MCF 10A (cell line): Measurements from ENCODE around the gene KRT15. TPM values are rescaled to one million over a fixed set of nuclear protein-coding genes. Genes with fewer than 3 reads are reported as not detected.

Experiments used
- BruUV-seq: library from RNA; stranded (reverse); fragments of 400-500 nt; replicated peaks from 2 replicates; lab custom pipeline; 2021; lab: Mats Ljungman, UMichigan
- CTCF ChIA-PET: fragments of 300-600 bp; sonication (Branson Sonifier 250); formaldehyde crosslinking; extraction: SDS; loops from one replicate; lab custom pipeline; 2021; ENCODE audit warnings: antibody characterized with exemption, inconsistent platforms; lab: Yijun Ruan, JAX
- POLR2A ChIA-PET: fragments of 300-600, 350-650 bp; sonication (Branson Sonifier 250); formaldehyde crosslinking; extraction: SDS; loops from one replicate; lab custom pipeline; 2020; ENCODE audit warnings: antibody characterized with exemption, inconsistent platforms; lab: Yijun Ruan, JAX
- DNase-seq: peaks from one replicate; pipeline ENCODE4 v3.0.0-alpha.2; 2018; ENCODE audit not compliant: unreplicated experiment
- H3K27ac Mint-ChIP-seq: one replicate; pipeline ENCODE4 v1.8.0; 2022; ENCODE audit warnings: mild to moderate bottlenecking, low read depth, mixed read lengths; ENCODE audit not compliant: unreplicated experiment
- H3K27me3 Mint-ChIP-seq: one replicate; pipeline ENCODE4 v1.8.0; 2022; ENCODE audit warnings: mixed read lengths; ENCODE audit not compliant: insufficient read depth, unreplicated experiment
- H3K36me3 Mint-ChIP-seq: one replicate; pipeline ENCODE4 v1.8.0; 2022; ENCODE audit warnings: mild to moderate bottlenecking, moderate library complexity, mixed read lengths; ENCODE audit not compliant: insufficient read depth, unreplicated experiment
- H3K4me1 Mint-ChIP-seq: one replicate; pipeline ENCODE4 v1.8.0; 2022; ENCODE audit warnings: mixed read lengths; ENCODE audit not compliant: insufficient read depth, unreplicated experiment
- H3K4me3 Mint-ChIP-seq: one replicate; pipeline ENCODE4 v1.8.0; 2022; ENCODE audit warnings: mild to moderate bottlenecking, moderate library complexity, mixed read lengths; ENCODE audit not compliant: unreplicated experiment
- H3K9me3 Mint-ChIP-seq: one replicate; pipeline ENCODE4 v1.8.0; 2022; ENCODE audit warnings: mixed read lengths; ENCODE audit not compliant: unreplicated experiment
- intact Hi-C: fragments of 100-400 bp; cut with micrococcal nuclease; formaldehyde crosslinking; loops from 2 replicates; pipeline ENCODE4 v1.14.1; 2022
- total RNA-seq: library from RNA; stranded (reverse); gene quantifications from 2 replicates; pipeline ENCODE4 v1.2.3, GENCODE V29; 2022
- TF ChIP-seq, protein P1 (sequence below): fragments of 200-600 bp; IDR thresholded peaks from one replicate; pipeline ENCODE4 v1.8.0; 2022; ENCODE audit warnings: antibody characterized with exemption, mild to moderate bottlenecking; ENCODE audit not compliant: unreplicated experiment

The KRT15 gene
- total RNA-seq, 1 experiment from 2014 or later = 83.4 TPM

DNA sequence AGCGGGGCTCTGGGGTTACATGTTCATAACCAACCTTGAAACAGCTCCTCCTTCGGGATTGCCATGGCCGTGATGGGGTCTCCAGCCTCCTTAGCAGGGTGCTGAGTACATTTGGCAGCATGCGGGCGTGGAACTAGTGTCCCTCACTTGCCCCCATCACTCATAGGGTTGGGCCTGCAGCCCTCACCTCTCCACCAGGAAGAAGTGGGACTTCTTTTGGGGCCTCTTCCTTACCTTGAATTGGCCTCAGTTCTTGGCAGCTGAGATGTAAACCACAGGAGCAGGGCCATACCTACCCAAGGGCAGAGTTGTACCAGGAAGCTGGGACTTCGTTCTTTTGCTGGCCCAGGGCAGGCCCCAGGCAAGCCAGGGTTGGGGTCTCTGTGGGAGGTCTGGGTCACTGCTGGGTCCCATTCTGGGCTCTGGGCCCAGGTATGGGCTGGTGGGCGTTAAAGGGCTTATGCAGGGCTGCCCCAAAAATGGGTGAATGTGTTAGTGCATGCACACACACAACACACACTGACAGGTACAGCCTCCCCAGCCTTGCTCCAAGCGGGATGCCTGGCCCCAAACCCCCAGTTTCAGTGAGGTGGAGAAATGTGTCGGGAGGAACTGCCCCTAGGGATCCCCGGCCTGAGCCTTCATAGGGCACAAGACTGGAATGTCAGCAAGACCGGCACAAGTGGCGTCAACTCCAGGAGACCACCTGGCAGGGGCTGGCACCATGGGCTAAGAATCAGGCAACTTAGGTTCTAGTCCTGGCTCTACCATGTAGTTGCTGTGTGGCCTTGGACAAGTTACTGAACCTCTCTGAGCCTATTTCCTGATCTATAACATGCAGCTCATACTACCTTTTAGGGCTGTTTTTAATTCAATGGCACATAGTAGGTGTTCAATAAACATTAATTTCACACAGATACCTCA, 3.9 kb upstream of the KRT15 start:
- peak; percentile 50 for DNase-seq
- no TSS peak for BruUV-seq

DNA sequence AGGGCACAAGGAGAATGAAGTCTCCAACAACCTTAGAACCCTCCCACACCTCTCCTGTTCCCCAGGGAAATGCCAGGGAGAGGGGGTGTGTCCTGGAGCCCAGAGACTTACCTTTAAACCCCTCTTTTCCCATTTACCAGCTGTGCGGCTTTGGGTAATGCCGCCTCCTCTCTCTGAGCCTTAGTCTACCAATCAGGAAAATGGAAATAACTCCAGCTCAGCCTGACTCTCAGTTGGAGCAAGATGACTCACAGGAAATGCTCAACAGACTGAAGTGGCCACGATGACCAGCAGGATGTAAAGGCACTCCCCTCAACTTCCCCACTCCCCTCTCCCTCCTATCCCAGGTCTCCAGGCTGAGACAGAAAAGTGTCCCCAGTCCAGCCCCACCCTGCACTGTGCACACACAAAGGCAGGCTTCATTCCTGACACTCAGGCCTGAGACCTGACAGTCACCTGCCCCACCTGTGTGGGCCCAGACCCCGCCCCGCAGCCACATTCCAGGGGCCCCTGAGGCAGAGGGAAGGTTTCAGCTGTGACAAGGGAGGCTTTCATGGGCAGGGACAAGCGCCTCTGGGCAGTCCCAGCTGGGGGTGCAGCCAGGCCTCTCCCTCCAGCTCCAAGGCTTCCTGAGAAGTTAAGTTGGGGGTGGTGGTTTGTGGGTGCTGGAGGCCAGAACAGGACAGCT, 3.0 kb upstream of the KRT15 start:
- peak overlapping the region; percentile 88 for H3K27ac Mint-ChIP-seq
- TF ChIP-seq, protein P1, sequence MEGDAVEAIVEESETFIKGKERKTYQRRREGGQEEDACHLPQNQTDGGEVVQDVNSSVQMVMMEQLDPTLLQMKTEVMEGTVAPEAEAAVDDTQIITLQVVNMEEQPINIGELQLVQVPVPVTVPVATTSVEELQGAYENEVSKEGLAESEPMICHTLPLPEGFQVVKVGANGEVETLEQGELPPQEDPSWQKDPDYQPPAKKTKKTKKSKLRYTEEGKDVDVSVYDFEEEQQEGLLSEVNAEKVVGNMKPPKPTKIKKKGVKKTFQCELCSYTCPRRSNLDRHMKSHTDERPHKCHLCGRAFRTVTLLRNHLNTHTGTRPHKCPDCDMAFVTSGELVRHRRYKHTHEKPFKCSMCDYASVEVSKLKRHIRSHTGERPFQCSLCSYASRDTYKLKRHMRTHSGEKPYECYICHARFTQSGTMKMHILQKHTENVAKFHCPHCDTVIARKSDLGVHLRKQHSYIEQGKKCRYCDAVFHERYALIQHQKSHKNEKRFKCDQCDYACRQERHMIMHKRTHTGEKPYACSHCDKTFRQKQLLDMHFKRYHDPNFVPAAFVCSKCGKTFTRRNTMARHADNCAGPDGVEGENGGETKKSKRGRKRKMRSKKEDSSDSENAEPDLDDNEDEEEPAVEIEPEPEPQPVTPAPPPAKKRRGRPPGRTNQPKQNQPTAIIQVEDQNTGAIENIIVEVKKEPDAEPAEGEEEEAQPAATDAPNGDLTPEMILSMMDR = no peak
- no TSS peak for BruUV-seq
- CTCF ChIA-PET = interaction anchor here (0.6 to 7.6 kb wide), 5 partner anchors 10 to 199 kb away, joined by 3 to 80 read pairs (median 3); no protein-coding TSS in a partner anchor
- H3K27me3 Mint-ChIP-seq = no peaks in the 10 kb centered on the region
- POLR2A ChIA-PET = interaction anchor here (0.6 to 7.2 kb wide), 13 partner anchors 8 to 974 kb away, joined by 3 to 83 read pairs (median 6); partner anchors contain the start of gene KRT17
- peak overlapping the region; percentile 49 for H3K4me3 Mint-ChIP-seq
- intact Hi-C loops = no loop called here
- peaks cover 20% of the 10 kb centered on the region for H3K36me3 Mint-ChIP-seq
- peaks cover 55% of the 10 kb centered on the region for H3K4me1 Mint-ChIP-seq
- H3K9me3 Mint-ChIP-seq = no peaks in the 10 kb centered on the region
- DNase-seq = peak; percentile 87

More for the DNA sequence above, 3.9 kb upstream of the KRT15 start:
- ChIA-PET CTCF (interaction anchor here (0.6 to 7.6 kb wide), 3 partner anchors 26 to 200 kb away, joined by 3 to 80 read pairs (median 3); no protein-coding TSS in a partner anchor), POLR2A (interaction anchor here (0.6 to 7.2 kb wide), 8 partner anchors 8 to 385 kb away, joined by 3 to 83 read pairs (median 6); no protein-coding TSS in a partner anchor)
- Mint-ChIP-seq H3K4me1 (peaks cover 48% of the 10 kb centered on the region), H3K4me3 (no peak overlapping the region), H3K36me3 (peaks cover 13% of the 10 kb centered on the region), H3K27me3 (no peaks in the 10 kb centered on the region), H3K27ac (peak overlapping the region; percentile 88), H3K9me3 (no peaks in the 10 kb centered on the region)
- TF ChIP-seq, protein P1 = no peak
- intact Hi-C loops = no loop called here

DNA sequence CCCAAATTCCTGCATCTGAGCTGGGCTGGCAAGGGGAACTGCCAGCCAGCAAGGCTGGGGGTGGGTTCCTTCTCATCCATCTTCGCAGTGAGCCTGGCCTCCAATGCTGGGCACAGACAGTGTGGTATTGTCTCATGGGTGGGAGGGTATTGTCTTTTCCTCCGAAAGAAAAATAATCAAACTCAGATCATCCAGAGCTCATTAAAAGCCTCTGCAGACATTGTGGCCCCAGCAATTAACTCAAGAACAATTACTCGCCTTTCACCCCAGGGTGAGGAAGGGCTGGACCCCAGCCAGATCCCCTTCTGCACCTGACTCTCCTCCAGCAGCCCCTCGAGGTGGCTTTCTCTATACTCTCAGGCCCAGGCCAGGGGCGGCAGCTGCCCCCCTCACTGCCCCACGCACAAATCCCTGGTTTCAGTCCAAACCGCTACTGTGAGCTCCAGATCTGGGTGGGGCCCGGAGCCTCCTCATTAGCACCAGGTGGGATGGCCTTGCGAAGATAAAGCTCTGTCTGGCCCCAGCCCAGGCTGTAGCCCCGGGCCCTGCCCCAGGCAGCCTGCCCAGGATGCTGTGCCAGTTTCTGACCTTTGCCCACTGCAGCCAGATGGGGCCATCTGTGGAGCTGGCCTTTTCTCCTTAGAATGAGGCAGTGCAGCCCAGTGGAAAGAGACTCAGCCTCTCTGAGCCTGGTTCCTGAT, 2.3 kb upstream of the KRT15 start:
- peaks cover 55% of the 10 kb centered on the region for H3K4me1 Mint-ChIP-seq
- no peaks in the 10 kb centered on the region for H3K27me3 Mint-ChIP-seq
- H3K36me3 Mint-ChIP-seq = peaks cover 23% of the 10 kb centered on the region
- ChIA-PET CTCF (interaction anchor here (0.6 to 7.6 kb wide), 7 partner anchors 11 to 1046 kb away, joined by 3 to 80 read pairs (median 3); partner anchors contain the start of gene MLX), POLR2A (interaction anchor here (0.6 to 7.2 kb wide), 13 partner anchors 9 to 760 kb away, joined by 3 to 83 read pairs (median 6); partner anchors contain the start of gene KRT17)
- H3K4me3 Mint-ChIP-seq = peak overlapping the region; percentile 49
- intact Hi-C loops = no loop called here
- BruUV-seq = TSS peak; percentile 47
- peak; percentile 55 for DNase-seq
- H3K9me3 Mint-ChIP-seq = no peaks in the 10 kb centered on the region
- peak overlapping the region; percentile 88 for H3K27ac Mint-ChIP-seq
- TF ChIP-seq, protein P1 = no peak
